SIG-M5 (cell line): ENCODE results near the gene LRRC57.
"Not testable (repeated sequence)": the region's sequence is repeated elsewhere in the genome, so short reads cannot be mapped to it uniquely, and the experiment has no call there.

ENCODE experiments used
- DNase-seq: peaks from one replicate; lab custom pipeline; 2025; lab: John Stamatoyannopoulos, UW

Gene LRRC57

DNA sequence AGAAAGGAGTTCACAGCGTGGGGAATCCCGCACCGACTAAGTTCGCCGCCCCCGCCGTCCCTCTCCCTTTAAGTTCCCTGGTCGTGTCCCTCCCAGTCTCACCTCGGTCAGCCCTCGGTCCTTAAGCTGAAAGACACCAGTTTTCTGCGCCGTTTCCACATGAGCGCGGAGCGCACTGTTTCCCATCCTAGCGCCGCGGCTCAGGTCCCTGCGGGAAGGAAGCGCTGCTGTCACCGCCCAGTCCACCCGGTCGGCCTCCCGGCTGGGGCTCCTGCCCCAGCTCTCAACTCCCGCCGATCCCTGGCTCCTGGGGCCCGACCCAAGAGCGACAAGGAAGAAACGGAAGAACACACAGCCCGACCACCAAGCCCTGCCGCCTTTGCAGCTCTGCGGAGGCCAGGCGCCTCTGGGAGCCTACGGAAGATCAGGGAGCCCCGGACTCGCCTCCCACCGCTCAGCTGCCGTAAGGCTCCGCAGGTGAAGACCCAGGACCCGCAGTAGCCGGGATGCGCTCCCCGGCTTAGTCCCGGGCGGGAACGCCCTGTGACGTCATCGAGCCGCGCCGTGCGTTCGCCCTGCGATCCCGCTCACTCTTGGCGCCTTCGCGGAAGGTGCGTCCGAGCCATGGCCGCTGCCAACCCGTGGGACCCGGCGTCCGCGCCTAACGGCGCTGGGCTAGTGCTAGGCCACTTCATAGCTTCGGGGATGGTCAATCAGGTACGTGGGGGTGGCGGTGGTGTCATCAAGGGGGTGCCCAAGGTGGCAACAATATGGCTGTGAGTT, at the start of gene LRRC57, which contains the start of gene HAUS2:
Gene LRRC57 (minus strand): TSS at position 545 of the 783 bp plus-strand sequence. CDS start 359 bp downstream, at position 186.
Gene HAUS2 (plus strand): TSS at position 590 of the 783 bp plus-strand sequence. CDS start 35 bp downstream, at position 625.
- DNase-seq: no peak

DNA sequence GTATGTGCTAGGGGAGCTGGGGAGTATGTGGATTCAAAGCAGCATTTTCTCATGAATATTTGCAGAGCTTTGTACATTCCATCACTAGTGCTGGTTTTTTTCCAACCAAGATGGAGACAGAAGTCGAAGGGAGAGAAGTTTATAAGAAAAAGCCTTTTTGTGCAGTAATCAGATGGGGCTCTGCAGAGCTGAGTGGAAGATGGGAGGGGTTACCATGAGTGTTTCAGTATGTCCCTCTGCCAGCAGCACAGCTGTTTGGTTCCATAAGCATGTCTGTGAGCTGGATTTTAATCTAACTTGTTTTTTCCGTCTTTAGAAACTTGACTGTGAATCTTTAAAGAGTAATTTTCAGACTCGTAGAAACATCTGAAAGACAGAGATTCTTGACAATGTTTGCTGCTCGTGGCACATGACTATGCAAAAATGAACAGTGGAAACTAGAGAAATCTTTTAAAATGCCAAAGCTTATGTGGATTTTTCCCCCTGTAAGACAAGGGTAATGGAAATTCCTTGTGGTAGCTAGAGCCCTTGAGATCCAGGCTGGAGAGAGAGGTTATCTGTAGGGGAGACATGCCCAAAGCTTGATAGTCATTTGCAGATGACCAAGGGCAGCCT, 47.1 kb upstream of the LRRC57 start:
- DNase-seq: no peak

DNA sequence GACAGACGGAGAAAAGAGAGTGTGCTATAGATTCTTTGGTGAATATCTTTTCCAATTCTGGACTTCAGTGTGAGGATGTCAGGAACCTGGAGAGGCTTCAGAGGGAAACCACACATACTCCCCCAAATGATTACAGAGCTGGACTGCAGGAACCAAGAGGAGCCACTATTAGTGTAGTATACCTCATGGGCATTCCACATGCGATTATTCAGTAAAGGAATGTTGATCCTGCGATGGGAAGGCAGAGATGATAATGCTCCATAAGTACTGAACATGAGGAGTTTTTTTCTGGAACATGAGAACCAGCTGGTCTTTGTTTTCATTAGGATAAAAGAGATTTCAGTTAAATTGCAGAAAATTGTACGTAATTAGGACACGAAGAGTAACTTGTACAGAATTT, 45.5 kb upstream of the LRRC57 start:
- no peak for DNase-seq

DNA sequence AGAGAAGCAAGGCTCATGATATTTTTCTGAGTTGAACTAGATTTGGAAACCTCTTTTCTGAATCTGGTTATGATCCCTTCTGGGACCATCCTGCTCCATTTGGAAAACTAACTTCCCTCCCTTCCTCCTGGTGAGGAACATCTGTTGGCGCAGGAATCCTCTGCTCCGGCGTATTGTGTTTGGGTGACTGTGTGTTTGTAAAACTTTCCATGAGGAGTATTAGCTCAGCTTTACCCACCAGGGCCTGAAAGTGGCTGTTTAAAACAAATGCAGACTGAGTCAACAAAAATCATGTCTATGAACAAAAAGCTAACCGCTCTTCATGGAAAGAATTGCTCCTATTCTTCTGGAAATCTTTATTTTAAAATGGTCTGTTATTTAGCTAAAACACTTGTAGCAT, 44.5 kb upstream of the LRRC57 start:
- DNase-seq: no peak

DNA sequence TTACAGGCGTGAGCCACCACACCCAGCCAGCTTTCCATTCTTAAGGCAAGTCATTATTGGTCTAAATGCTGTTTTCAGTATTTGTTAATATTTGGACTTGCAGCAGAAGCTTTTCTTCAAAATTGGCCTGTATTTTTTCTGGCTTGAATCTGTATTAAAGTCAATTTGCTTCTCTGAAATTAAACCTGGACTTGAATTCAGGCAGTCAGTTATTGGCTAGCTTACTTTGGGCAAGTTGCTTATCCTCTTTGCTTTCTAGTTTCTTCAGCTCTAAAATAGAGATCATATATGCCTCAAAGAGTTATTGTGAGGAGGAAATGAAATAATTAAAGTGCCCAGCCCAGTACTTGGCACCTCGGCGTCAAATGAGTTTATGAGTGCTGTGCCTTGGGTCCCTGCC, 44.1 kb upstream of the LRRC57 start:
- DNase-seq: no peak

DNA sequence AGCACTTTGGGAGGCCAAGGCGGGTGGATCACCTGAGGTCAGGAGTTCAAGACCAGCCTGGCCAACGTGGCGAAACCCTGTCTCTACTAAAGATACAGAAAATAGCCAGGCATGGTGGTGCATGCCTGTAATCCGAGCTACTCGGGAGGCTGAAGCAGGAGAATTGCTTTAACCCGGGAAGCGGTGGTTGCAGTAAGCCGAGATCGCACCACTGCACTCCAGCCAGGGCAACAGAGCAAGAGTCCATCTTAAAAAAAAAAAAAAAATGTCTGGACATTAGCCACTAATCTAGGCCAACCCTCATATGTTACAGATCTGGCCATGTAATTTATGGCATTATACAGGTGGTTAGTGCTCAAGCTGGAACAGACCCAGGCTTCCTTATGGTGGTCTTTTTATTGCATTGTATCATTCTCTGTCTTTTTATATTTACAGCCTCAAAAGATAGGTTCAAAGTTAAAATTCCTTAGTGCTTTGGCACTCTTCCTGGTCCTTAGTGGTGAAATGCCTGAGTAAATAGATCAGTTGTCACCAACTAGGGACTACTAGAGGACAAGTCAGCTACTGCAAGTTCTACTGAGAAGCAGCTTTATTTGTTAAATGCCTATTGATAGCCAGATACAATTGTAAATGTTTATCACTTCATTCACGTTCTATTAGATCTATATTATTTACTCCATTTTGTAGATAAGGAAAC, 42.8 kb upstream of the LRRC57 start:
- no peak for DNase-seq

DNA sequence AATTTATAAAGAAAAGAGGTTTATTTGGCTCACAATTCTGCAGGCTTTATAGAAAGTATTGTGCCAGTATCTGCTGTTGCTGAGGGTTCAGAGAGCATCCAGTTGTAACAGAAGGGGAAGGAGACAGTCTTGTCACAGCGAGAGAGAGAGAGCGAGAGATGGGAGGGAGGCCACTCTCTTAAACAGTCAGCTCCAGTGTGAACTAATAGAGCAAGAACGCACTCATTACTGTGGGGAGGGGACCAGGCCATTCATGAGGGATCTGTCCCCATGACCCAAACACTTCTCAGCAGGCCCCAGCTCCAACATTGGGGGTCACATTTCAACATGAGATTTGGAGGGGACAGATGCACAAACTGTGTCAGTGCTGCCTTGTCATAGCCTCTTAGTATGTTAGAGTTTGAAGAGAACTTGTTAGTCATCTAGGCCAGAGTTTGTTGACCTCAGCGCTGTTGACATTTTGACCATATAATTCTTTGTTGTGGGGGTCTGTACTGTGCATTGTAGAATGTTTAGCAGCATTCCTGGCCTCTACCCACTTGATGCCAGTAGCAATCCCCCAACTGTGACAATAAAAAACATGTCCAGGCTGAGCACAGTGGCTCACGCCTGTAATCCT, 42.1 kb upstream of the LRRC57 start:
- DNase-seq: no peak

DNA sequence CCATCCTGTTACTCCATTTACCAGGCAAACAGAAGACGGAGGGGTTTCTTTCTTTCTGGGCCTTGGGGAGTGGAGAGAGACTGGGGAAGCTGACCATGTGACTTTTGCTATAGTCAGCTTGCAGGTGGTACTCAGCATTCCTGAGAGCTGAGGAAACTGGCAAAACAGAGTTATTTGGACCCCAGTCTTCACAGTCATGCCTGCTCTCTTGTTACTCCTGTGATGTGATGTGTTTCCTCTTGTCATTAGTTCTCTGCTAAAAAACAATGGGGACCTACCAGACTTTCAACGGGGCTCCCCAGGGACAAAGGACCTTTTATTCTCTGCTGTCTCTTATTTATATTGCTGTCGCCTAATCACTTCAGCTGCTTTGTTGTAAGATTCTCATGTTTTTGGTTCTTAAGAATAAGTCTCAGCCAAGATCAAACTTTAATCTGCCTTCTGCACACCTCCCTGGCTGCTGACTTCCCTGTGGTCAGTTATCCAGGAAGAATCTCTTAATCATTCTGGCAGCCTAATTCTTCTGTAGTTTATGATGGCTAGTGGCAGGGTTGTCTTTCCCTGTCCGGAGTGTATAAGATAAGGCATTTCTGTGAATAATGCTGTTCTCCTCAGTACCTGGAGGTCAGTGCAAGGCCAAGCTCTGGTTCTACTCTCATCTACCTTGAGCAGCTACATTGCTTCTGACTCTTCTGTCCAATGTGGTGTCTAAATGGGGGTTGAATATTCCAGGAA, 35.6 kb upstream of the LRRC57 start:
- no peak for DNase-seq

DNA sequence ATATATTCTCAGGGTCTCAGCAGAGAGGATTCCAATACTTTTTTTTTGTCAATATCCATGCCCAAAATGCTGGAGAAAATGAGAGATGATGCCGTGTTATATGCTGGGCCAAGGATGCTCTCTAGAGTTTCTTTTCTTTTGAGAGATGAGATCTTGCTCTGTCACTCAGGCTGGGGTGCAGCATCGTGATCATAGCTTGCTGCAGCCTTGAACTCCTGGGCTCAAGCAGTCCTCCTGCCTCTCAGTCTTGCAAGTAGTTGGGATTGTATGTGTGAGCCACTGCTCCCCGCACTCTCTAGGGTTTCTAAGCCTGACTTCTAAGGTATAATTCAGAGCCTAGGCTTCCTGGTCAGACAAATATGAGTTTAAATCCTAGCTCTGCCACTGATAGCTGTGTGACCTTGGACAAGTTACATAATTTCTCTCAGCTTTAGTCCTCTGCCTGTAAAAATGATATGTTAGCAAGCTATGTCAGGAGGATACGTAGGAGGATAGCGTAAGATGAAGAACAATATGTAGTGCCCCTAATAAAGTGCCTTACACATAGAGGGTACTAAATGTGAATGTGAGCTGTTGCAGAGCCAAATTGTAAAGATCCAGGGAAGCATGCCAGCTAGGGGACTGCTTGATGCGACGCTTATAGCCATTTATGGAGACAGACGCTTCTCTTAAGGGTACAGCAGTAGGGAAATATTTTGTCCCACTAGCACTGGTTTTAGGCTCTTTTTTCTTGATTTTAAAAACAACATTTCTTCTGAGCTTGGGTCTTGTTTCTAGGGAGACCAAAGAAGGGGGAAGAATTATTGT, 34.2 kb upstream of the LRRC57 start:
- DNase-seq: no peak

DNA sequence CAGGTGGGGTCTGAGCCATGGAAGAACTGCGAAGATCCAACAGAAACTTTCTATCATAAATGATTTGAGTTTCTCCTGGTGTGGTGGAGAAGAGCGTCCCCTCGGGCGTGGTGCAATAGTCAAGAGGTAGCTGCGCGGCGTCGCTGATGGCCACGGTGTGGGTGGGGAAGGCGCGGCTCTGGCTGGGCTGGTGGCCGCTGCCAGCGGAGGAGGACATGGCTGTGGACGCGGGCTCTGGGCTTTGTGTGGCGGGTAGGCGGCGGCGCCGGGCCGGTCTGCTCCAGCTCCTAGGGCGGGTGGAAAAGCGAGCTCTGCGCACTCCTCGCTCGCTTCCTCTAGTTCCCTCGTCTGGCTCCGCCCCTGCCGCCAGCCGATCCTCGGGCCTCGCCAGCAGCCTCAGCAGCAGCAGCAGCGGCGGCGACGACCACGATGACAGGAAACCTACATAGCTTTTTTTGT, 32.7 kb upstream of the LRRC57 start:
- no peak for DNase-seq

DNA sequence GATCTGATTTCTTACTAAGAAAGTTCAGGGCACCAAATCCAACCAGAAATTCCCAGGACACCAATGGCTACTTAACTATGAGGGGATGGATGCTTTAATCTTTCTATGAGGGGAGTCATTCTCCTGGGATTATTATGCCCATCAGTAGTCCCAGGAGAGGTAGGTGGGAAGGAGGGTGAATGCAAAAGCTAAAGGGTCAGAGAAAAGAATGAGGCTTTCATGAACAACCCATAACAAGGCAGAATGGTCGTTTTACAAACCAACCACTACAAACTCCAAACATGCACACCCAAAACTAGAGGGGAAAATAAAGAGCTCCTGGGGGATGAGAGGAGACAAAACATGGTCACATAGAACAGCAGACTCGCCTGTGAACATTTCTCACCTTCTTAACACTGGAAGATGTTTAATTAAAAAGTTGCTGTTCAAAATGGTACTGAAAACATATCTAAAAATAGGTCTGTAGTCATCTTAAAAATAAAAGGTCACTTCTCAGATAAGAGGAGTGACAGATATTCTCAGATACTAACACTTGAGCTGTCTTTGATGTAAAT, 30.5 kb upstream of the LRRC57 start:
- no peak for DNase-seq

DNA sequence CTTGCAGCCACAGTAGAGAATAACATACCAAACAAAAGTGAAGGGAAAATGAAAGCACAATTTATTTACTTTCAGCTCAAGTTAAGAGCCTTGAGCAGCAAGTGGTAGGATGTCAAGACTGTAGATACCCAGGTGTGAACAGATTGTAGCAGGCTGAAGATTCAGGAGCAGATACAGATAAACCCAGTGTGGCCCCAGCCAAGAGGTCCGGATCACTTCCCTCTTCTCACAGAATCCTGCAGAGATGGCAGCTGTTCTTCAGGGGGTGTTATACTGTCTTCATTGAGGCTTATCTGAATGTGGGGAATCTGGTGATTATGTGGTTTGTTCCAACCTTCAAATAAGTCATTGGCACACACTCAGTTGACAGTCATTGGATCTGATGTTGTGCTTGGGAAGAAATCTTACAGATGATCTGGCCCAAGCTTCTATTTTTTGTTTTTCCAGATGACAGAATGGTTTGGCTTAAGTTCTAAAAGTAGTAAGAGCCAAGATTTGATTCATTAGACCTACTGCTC, 29.0 kb upstream of the LRRC57 start:
- DNase-seq: no peak

DNA sequence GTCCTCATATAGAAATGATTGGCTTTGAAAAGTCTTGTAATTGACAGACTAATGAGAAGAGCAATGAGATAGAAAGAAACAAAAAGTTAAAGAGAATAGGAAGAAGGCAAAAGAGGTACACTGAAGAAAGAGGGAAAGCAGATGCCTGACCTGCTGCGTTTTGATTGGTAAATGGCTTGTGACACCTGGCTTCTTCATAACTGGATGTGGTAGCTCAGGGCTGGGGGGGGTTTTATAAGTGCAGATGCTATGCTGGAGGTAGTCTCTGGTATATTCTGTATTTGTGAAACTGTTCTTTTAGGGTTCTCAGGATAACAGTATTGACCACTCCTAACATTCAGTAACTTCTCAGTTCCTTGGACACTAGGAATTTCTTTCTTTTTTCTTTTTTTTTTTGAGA, 28.2 kb upstream of the LRRC57 start:
- no peak for DNase-seq

DNA sequence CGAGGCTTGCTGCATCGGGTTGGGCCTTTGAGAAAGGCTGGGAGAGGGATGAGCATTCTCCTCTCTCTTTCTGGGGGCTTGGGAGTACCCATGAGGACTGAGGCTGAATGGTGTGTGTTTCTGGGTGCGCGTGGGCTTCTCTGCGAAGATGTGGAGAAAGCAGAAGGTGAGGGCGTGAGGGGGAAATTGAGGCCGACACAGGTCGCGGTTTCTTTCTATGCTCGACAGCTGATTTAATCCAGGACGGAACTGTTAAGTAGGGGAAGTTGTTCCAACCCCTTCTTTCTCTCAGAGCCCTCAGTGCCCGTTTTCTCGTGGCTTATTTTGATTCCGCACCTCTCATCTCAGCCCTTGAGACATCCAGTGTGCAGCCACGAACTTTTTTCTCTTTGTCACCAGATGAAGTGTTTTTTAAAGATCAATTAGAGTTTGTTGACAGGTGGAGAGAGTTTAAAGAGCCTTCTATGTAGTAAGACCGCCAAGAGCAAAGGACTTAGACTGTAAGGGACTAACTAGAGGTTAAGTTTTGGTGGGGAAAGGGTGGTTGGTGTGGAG, 27.5 kb upstream of the LRRC57 start:
- no peak for DNase-seq

DNA sequence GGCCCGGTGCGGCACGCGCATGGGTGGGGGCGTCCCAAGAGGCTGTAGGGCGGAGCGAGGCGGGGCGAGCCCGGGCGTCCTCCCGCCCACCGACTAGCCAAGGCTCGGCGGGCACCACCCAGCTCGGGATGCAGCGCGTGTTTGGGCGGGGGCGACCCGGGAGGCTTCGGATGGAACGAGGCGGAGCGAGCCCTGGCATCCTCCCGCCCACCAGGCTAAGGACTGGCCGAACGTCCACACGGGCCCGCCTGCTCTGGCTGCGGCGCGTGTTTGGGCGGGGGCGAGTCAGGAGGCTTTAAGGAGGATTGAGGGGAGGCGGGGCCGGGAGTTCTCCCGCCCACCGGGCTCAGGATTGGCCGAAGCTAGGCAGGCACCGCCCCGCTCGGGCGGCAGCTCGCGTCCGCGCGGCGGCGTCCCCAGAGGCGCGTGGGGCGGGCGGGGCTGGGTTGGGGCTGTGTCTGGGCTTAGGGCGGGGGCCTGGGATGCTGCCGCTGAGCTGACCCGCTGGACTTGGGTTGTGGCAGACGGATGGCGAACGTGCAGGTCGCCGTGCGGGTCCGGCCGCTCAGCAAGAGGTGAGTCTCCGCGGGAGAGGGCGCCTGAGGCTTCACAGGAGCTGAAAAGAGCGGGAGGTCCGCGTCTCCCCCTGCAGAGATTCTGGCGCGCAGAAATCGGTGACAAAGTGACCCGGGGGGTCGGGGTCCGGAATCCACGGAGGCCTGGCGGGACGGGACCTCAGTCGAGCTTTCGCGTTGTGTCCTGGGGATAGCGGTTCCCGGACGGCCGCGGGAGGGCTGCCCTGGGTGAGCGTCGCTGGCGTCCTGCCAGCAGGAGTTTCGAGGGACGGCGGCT, 26.8 kb upstream of the LRRC57 start, which contains the start of gene STARD9:
Gene STARD9 (plus strand): TSS at position 419 of the 852 bp plus-strand sequence. CDS start 110 bp downstream, at position 529.
- peak; percentile 70 for DNase-seq

DNA sequence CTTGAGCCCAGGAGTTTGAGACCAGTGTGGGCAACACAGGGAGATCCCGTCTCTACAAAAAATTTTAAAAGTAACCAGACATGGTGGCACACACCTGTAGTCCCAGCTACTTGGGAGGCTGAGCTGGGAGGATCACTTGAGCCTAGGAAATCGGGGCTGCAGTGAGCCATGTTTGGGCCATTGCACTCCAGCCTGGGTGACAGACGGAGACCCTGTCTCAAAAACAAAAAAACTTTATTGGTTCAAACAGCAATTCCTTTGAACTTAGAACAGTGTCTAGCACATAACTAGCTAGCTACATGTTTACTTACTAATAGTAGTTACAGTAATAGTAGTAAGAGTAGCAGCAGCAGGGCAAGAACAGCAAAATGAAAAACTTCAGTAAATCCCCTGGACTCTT, 10.1 kb upstream of the LRRC57 start:
- DNase-seq: no peak

DNA sequence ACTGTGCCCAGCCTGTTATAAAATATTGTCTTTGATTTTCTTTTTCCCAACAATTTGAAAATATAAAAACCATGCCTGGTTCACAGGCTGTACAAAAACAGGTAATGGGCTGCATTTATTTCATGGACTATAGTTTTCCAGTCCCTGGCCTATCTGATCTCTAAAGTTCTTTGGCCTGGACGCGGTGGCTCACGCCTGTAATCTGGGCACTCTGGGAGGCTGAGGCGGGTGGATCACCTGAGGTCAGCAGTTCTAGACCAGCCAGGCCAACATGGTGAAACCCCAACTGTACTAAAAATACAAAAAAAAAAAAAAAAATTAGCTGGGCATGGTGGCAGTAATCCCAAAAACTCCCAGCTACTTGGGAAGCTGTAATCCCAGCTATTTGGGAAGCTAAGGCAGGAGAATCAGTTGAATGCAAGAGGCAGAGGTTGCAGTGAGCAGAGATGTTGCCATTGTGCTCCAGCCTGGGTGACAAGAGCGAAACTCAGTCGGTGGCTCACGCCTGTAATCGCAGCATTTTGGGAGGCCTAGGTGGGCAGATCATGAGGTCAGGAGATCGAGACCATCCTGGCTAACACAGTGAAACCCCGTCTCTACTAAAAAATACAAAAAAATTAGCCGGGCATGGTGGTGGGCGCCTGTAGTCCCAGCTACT, 8.1 kb upstream of the LRRC57 start:
- not testable (repeated sequence) for DNase-seq

DNA sequence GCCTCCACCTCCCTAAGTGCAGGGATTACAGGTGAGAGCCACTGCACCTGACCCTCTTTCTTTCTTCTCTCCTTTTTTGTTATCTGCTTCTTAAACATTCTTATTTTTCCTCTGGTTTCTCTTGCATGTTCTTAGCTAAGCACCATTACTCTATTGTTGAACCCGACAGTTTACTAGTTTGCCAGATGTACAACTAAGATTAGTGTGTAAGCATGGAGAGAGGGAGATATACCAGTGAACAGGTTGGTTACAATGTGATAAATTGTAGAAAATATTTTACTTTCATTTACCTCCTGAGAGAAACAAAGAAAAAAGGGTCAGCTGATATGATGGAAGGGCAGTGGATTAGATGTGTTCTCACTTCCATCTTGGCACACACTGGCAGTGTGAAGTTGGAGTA, 5.0 kb upstream of the LRRC57 start:
- no peak for DNase-seq
